ENCODE measurements around the gene NPPB. TPM values are rescaled to one million over a fixed set of nuclear protein-coding genes. Genes with fewer than 3 reads are reported as not detected.

The NPPB gene
- total and polyA plus RNA-seq, 9 of the 15 experiments (the other 6 are each of a cell fraction or from before 2014, with no cell fraction given), result not detected

- TF ChIP-seq CREB5 (CRISPR knock-in tag; IDR thresholded peaks at IDR 0.05), result peak; percentile 95
- peak; percentile 99 for TF ChIP-seq ZBTB9 (CRISPR knock-in tag; IDR thresholded peaks at IDR 0.05)
- TF ChIP-seq ZNF431 (CRISPR knock-in tag; IDR thresholded peaks at IDR 0.05), result peak; percentile 92
- TF ChIP-seq NUFIP1 (IDR thresholded peaks at IDR 0.05; ENCODE audit: partially characterized antibody), result peak; percentile 98
- TF ChIP-seq TAF1 (IDR thresholded peaks at IDR 0.05; ENCODE audit: control insufficient read depth, extremely low read depth, insufficient read depth, low read length, severe bottlenecking), result no peak
- peak; percentile 97 for TF ChIP-seq ZNF518B (CRISPR knock-in tag; IDR thresholded peaks at IDR 0.05)
- no peak for TF ChIP-seq SMARCA5 (IDR thresholded peaks at IDR 0.05)
- no peak for TF ChIP-seq CBX8 (IDR thresholded peaks at IDR 0.05; ENCODE audit: borderline replicate concordance, extremely low read depth, low read depth, low read length, poor library complexity, severe bottlenecking)
- TF ChIP-seq KLF1 (tag; IDR thresholded peaks at IDR 0.05), result peak; percentile 10; the same call in 1 of the 2 replicates
- TF ChIP-seq DLX4 (CRISPR knock-in tag; IDR thresholded peaks at IDR 0.05), result peak; percentile 99
- peak; percentile 100 for TF ChIP-seq HNRNPUL1 (IDR thresholded peaks at IDR 0.05; ENCODE audit: low read length)
- TF ChIP-seq ZNF449 (CRISPR knock-in tag; IDR thresholded peaks at IDR 0.05), result peak; percentile 74; the same call in 1 of the 2 replicates
- TF ChIP-seq ATF7 (IDR thresholded peaks at IDR 0.05), result peak; percentile 57; the same call in 1 of the 2 replicates
- TF ChIP-seq FOXJ3 (CRISPR knock-in tag; IDR thresholded peaks at IDR 0.05), result no peak
- TF ChIP-seq GABPB2 (CRISPR knock-in tag; conservative IDR thresholded peaks at IDR 0.05), result peak; percentile 92
- TF ChIP-seq ZNF668 (CRISPR knock-in tag; IDR thresholded peaks at IDR 0.05), result peak; percentile 85; the same call in 1 of the 2 replicates
- peak; percentile 96; the same call in 1 of the 2 replicates for TF ChIP-seq ZNF561 (CRISPR knock-in tag; conservative IDR thresholded peaks at IDR 0.05)
- no peak for TF ChIP-seq TRIM28 (IDR thresholded peaks at IDR 0.05)
- TF ChIP-seq FOSL1 (tag; conservative IDR thresholded peaks at IDR 0.05), result peak; percentile 90
- TF ChIP-seq HDAC2 (IDR thresholded peaks at IDR 0.05), result peak; percentile 63; the same call in 1 of the 2 replicates
- peak; percentile 97 for TF ChIP-seq ZNF212 (CRISPR knock-in tag; IDR thresholded peaks at IDR 0.05)
These were observed 49.4 kb upstream of the NPPB start (continued) for GRCh38 chr1:11908095-11908675.

All from K562 (cell line).